Measurements from ENCODE around the gene SUPT20H.

DNA sequence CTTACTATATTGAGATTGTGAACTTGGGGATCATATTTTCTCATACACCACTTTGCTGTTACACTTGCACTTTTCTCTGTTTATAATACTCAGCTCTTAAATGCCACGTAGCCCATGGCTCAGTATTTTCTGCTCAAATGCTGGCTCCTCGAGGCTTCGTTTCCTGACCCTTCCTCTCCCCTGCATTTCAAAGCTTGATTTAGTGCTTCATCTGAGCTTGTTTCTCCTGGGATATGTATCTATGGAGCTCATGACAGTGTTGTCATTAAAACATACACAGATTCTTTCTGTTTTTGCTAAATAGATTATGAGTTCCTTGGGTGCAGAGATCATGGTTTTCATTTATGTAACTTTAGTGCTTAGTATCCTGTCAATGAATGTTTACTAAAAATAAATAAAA, 34.6 kb upstream of the SUPT20H start:
- TF ChIP-seq CTCF (conservative IDR thresholded peaks at IDR 0.05) (no peak), ZFX (IDR thresholded peaks at IDR 0.05) (no peak)
